Fibroblast of peridontal ligament (primary cell): ENCODE measurements around the gene RHBDL3.
A peak's percentile ranks its signal among the peaks of the same experiment; 100 is the strongest.

Source experiments
- DNase-seq: peaks from one replicate; pipeline ENCODE4 v3.0.0-alpha.2; 2010; ENCODE audit errors: extremely low read depth

The RHBDL3 gene

DNA sequence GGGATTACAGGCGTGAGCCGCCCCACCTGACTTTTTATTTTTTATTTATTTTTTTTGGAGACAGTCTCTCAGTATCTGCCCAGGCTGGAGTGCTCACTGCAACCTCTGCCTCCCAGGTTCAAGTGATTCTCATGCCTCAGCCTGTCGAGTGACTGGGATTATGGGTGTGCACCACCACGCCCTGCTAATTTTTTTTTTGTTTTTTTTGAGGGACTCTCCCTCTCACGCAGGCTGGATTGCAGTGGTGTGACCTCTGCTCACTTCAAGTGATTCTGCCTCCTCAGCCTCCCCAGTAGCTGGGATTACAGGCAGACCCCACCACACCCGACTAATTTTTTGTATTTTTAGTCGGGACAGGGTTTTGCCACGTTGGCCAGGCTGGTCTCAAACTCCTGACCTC lies 92.0 kb downstream of the RHBDL3 start:
- DNase-seq: no peak

DNA sequence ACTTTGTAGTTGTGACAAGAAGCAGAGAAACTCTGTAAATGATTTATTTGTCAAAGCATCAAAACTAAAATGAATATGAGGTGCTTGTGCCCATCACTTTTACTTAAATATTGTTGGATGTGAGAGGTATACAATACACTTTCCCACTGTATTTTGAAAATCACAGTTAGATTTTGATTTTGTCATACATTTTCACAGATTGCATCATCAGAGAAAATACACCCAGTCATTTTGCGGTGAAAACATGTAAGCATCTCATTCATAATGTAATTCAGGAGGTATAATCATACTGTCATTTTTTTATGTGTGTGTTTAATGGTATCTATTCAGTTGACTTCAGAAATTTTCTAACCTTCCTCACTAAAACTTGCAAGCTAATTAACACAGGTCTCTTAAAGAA lies 95.6 kb downstream of the RHBDL3 start:
- DNase-seq: peak; percentile 39

DNA sequence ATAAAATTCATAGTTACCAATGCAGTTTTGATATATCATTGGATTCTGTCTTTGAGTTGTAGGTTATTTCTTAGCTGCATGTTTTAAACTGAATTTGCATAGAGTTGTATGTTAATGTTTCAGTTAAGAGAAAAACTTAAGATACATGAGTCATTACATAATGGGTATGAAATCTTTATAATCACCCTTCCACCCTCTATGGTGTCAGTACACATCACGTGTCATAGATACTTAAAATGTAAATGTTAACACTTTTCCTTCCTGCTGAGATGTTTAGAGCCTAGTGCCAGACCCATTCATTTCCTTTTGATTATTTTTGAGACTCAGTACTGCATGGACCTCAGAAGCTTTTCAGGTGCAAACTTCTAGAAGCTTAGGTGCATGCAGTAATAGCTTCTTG lies 104.8 kb downstream of the RHBDL3 start:
- DNase-seq: no peak
